HS-27A (cell line): ENCODE data around the gene P2RY2.
A peak's percentile ranks its signal among the peaks of the same experiment; 100 is the strongest.

Experiments
- DNase-seq: peaks from one replicate; pipeline ENCODE4 v3.0.0-alpha.2; 2012; ENCODE audit warnings: low read depth, missing footprints

Gene P2RY2

DNA sequence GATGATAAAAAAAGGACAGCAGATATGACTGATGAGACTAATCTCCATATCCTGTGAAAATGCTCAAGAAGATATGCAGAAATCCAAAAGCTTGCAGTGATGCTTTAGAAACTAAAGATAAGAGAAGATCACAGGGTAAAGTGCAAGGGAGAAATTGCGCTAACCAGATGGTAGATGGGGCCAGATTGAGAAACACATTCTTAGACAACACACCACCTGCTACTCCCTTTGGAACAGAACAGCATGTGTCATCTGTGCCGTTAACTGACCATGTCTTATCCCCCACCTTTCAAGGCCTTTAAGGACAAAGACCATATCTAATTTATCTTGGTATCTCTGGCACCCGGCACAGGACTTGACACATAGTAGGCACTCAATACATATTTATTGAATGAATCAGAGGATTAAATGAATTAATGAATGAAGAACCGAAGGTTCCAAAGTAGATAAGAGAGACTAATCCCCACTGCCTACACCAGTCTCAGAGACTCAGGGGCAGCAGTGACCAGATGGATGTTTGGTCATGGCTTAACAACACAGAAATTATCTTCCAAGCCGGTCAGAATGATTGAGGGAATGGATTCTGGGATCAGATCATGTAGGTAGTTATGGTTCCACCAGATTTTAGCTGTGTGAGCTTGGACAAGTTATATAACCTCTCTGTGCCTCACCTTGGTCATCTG lies 12.3 kb upstream of the P2RY2 start:
- no peak for DNase-seq

DNA sequence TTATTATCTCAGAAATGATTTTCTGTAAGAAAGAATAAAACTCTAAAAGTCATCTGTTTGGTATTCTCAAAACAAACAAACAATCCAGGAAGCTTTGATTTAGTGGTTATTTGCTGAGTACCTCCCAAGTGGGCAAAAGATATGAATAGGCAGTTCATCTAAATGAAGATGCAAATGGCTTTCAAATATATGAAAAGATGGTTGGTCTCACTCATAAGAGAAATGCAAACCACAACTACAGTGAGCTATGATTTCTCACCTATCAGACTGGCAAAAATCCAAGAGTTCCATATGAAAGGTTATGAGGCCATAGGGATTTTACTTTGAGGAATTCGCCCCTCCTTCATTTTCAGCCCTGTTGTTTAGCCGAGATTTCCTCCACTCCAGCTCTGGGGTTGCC lies 11.3 kb upstream of the P2RY2 start:
- peak; percentile 11 for DNase-seq

GRCh38 chr11:73209892-73210291 lies 8.2 kb upstream of the P2RY2 start:
- no peak for DNase-seq

- DNase-seq, result no peak
Measured at GRCh38 chr11:73210916-73211667, 7.0 kb upstream of the P2RY2 start.

GRCh38 chr11:73213196-73214143 lies 4.6 kb upstream of the P2RY2 start:
- no peak for DNase-seq

DNA sequence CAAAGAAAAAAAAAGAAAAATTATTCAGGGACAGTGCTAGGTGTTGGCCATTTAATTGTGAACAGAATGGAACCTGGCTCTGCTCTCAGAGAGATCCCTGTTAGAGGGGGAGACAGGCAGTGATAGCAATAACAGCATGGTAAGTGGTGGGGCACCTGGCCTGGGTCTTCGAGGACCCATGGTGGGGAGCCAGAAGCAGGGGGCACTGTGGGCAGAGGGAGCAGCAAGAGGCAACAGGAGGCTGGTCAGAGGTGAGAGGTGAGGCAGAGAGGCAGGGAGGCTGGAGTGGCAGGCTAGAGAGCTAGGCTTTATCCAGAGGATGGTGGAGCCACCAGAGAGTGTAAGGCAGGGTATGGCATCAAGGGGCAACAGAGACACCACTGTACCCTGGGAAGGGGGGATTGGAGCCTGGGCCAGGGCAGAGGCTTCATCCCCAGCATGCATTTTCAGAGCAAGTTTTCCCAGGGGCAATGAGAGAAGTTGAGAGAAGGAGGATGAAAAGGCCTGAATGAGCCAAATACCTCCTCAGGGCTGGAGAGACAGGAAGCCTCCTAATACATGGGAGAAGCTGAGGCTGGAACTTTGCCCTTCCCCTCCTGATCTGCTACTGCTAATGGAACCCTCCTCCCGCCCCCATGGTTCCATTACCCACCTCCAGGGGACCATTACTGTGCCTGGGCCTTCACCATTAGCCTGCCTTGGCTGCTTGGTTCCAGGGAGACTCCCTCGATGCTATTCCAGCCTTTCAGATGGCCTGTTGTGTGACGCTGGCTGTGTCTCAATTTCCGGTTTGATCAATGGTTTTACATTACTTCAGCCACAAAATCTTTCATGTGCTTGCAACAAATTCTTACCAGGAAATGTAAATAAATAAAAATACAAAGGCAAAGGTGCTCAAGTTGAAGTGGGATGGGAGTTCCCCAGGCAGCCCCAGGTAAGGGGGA lies 2.6 kb upstream of the P2RY2 start:
- DNase-seq, result no peak

- no peak for DNase-seq
Measured at GRCh38 chr11:73216465-73216864, 1.6 kb upstream of the P2RY2 start.

DNA sequence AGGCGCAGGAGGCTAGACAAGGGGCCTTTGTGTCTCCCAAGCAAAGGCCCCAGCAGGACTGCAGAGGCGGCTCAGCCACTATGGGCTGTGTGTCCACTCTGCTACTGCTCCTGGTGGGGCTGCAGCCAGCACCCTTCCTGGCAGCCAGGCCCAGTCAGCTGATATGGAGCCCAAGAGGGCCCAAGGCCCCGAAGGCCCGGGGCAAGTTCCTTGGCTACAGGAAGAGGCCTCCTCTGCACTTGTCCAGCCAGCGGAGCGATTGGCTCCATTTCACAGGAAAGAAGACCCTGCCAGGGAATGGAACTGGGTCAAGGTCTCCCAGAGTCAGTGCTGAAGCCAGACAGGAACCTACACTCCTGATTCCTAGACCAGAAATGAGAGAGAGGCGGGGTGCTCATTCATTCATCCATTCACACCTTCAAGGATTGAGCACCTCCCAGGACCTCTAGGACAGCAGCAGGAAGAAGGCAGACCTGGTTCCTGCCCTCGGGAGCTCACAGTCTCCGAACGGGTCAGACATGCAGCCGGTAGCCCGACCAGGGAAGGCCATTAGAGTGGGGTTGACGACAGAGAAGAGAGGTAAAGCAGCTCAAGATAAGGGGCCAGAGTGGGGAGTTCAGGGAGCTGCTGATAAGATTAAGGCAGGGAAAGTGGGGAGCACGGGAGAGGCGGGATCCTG lies 811 bp upstream of the P2RY2 start:
- DNase-seq, result no peak

- no peak for DNase-seq
Measured at GRCh38 chr11:73217810-73218105, 323 bp upstream of the P2RY2 start.

DNA sequence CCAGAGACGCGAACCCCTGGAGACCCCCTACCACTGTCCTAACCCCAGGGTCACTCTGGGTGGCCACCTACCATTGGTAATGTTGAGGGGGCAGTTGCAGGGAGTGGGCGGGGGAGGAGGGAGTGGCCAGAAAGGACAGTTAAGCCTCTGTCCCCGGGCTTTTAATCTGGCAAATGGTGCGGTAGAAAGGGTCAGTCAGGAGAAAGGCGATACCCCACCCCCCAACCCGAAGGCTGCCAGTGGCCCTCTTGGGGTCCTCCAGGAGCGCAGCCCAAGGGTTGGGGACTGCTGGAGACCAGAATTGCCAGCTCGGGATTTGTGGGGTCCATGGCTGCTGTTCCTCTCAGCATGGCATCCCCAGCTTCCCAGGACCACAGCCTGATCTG lies 742 bp downstream of the P2RY2 start:
- DNase-seq, result no peak

DNA sequence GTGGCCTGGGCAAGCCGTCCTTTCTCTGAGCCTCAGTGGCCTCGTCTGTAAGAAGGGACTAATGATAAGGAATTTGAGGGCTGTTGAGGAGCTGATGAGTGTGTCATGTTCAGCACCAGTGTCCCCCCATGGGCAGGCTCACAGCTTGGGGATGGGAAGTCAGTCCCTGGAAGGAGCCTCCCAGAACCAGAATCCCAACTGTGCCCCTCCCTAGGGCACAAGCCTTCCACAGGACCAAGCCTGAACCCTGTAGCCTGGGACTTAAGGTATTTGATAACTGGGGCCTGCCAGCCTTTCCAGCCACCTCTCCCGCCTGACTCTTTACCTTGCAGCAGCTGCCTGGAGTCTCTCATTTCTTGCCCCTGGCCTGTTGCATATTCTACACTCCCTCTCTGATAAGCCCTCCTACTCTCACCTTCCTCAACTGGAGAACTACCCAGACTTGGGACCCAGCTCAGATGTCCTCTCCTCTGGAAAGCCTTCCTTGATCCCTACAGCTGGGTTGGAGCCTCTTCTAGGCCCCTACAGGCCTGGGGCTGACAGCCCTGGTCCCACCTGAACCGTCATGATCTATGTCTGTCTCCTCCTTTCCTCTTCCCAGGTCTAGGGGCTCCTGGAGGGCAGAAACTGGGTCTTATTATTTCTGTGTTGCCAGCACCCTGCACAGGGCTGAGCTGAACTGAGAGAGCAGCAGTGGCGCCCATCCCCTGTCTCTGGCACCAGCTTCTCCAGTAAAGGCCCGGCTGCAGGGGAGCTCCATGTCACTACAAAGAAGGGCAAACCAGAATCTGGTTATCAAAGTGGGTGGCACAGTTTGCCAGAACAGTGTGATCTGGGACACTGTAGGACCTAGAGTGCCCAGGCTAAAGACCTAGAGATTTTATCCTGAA lies 1.6 kb downstream of the P2RY2 start:
- no peak for DNase-seq

DNA sequence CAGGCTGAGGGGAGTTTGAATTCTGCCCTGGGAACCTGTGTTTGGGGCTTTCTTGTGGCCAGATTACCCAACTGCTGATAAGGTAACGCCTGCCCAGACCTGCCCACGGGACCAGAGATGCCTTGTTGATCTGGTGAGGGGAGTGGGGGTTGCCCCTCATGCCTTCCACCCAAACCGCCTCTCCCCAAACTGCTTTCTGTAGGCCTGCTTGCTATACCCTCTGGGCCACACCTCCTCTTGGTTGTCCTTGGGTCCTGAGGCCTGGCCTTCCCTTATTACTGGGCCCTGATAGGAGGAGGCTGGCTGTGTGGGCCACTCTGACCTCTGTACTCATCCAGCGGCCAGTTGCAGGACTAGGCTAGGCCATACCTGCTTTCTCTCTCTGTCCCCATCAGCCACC lies 3.4 kb downstream of the P2RY2 start:
- no peak for DNase-seq

- DNase-seq, result no peak
Measured at GRCh38 chr11:73221996-73222395, 3.9 kb downstream of the P2RY2 start.

DNA sequence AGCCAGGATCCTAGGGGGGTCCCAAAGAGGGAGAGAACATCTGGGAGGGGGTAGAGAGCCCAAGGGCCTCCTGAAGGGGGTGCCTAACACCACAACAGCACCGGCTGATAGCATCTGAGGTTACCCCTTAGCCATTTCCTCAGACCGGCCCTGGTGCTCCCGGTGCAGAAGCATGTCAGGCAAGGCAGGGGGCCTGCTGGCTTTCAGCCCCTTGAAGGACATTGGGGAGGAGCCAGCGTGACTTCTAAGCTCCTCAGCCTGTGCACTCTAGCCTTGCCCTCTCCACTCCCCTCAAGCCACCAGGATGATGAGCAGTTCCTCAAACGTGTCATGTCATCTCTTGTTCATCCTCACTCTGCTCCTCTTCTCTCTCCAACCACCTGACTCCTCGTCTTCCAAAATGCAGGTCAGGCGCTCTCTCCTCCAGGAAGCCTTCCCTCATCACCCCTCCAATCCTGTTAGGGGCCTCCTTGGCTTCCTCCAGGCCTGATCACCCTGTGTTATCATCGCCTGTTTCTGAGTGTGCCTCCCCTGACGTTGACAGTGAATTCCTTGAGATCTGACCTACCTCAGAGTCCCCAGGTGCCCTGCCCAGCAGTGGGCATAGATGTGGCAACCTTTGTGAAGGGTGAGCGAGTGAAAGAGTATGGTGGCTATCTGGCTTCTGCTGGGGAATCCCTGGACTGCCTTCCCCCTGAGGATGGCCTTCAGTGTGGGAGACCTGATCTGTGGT lies 6.1 kb downstream of the P2RY2 start:
- no peak for DNase-seq

DNA sequence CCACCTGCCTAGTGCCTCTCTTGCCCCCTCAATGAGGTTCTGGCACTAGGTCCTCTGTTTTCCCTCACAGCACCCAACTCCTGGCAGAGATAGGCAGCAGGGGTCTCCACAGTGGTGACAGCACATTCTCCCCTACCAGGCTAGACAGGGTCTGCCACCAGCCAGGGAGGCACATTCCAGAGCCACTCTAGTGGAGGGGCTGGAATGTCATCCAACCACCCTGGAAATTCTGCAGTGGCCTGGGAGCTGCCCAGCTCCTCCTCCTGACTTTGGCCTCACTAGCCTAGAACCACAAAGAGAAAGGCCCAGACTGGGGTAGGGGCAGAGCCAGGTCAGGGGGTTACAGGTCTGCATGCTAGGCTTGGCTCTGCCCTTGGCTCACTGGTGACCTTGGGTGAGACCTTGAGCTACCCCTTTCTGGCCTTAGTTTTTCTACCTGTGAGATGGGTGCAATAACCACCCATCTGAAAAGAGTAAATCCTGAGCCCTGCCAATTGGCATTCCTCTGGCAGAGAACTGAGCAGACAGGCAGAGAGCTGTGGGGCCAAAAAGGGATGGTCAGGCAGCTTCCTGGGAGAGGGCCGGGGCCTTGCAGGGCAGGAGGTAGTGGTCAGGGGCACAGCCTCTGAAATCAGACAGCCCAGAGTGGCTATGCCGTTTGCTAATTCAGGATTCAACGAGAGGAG lies 7.1 kb downstream of the P2RY2 start:
- DNase-seq, result no peak

GRCh38 chr11:73225851-73226250 lies 7.8 kb downstream of the P2RY2 start:
- no peak for DNase-seq

DNA sequence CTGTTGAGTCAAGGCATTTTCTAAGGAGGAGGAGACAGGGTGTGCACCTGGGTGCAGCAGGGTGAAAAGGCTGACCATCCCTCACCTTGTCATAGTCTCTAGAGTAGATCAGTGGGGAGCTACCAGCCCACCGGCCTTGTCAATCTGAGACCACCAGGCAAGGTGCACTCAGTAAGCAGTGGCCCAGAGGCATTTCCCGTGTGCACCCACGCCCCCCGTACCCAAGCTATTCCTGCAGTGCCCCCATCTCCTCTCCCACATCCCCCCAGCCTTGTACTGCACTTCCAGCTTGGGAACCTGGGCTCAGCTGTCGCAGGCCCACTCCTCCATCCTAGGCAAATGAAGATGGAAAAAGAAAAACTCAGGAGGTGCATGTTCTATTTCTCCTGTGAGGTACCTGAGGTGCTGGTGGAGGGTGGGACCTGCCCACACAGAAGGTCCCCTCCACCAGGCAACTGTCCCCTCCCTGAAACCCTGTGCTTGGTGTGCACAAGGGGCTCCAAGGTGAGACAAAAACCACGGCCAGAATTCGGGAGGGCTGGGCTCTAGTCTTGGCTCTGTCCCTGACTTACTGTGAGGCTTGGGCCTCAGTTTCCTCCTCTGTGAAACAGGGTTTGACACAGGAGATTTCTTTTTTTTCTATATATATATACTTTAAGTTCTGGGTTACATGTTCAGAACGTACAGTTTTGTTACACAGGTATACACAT lies 8.4 kb downstream of the P2RY2 start:
- no peak for DNase-seq

DNA sequence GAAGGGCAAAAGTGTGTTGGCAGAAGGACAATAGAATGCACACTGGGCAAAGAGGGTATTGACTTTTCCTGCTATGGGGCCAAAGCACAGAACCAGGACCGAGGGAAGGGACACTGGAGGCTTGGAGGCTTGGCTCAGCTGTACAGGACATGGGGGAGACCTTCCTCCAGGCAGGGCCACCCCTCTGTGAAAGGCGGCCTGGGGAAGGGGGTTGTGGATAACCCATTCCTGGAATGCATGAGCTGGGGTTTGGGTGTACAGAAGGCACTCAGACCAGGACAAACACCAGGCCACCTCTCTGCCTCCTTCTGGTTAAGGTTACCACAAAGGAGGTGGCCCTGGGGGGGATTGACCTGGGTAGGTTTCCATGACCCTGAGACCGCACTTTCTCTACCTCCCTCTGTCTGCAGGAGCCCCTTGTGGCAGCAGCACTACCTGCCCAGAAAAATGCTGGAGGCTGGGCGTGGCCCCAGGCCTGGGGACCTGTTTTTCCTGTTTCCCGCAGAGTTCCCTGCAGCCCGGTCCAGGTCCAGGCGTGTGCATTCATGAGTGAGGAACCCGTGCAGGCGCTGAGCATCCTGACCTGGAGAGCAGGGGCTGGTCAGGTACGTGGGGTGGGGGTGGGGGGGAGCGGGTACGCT lies 9.6 kb downstream of the P2RY2 start:
- DNase-seq, result no peak
